Hepatic stellate cell (primary cell): ENCODE results near the gene NRG4.
"Not testable (repeated sequence)": the region's sequence is repeated elsewhere in the genome, so short reads cannot be mapped to it uniquely, and the experiment has no call there.

Experiments
- DNase-seq: peaks from one replicate; pipeline ENCODE4 v3.0.0; 2011; ENCODE audit warnings: low spot score

NRG4 gene

GRCh38 chr15:75925440-75925839 is 86.8 kb downstream of the NRG4 start:
- no peak for DNase-seq

- DNase-seq = no peak
These were observed 87.6 kb downstream of the NRG4 start for GRCh38 chr15:75924576-75924975.

- no peak for DNase-seq
These were observed 88.5 kb downstream of the NRG4 start for GRCh38 chr15:75923756-75924155.

- no peak for DNase-seq
These were observed 90.2 kb downstream of the NRG4 start for GRCh38 chr15:75921732-75922703.

- DNase-seq = no peak
These were observed 92.1 kb downstream of the NRG4 start for GRCh38 chr15:75920079-75920478.

- no peak for DNase-seq
These were observed 94.1 kb downstream of the NRG4 start for GRCh38 chr15:75918135-75918534.

GRCh38 chr15:75916978-75917377 is 95.2 kb downstream of the NRG4 start:
- DNase-seq = no peak

- not testable (repeated sequence) for DNase-seq
These were observed 101.9 kb downstream of the NRG4 start for GRCh38 chr15:75910355-75910754.

GRCh38 chr15:75905231-75905630 is 107.0 kb downstream of the NRG4 start:
- DNase-seq = no peak

GRCh38 chr15:75903331-75904239 is 108.6 kb downstream of the NRG4 start, which contains the start of gene FBXO22:
Gene FBXO22, plus strand, starts transcription at chr15:75903878. Its CDS starts 86 bp downstream, at chr15:75903964.
- peak; percentile 81 for DNase-seq

GRCh38 chr15:75902129-75902557 is 110.1 kb downstream of the NRG4 start:
- DNase-seq = no peak

- DNase-seq = no peak
These were observed 111.6 kb downstream of the NRG4 start for GRCh38 chr15:75900577-75900976.

GRCh38 chr15:75895731-75896130 is 116.5 kb downstream of the NRG4 start:
- DNase-seq = no peak

- peak; percentile 51 for DNase-seq
These were observed 120.3 kb downstream of the NRG4 start for GRCh38 chr15:75891895-75892294.
